Thyroid gland (tissue), 4 donors: ENCODE data around the gene FST. TPM values are rescaled to one million over a fixed set of nuclear protein-coding genes. Genes with fewer than 3 reads are reported as not detected.
A peak's percentile ranks its signal among the peaks of the same experiment; 100 is the strongest.

ENCODE experiments used
- DNase-seq, 2 donors: peaks; one replicate each; pipeline ENCODE4 v3.0.0-alpha.2; 2019
- H3K27ac ChIP-seq, 3 donors: fragments of 200-600 bp; sonication (generic); 1 replicate in 2 of 3; 2 replicates in 1 of 3; pipeline ENCODE4 v1.5.1; 2016 to 2019; ENCODE audit warnings: mild to moderate bottlenecking in 1 of 3, moderate library complexity in 1 of 3
- H3K27me3 ChIP-seq: fragments of 200-600 bp; sonication (generic); one replicate; pipeline ENCODE4 v1.5.1; 2019
- H3K36me3 ChIP-seq, 2 donors: fragments of 200-600 bp; sonication (generic); one replicate each; pipeline ENCODE4 v1.5.1; 2016 to 2019
- H3K4me1 ChIP-seq, 2 donors: fragments of 200-600 bp; sonication (generic); one replicate each; pipeline ENCODE4 v1.5.1; 2017 to 2019
- H3K4me3 ChIP-seq, 3 donors: fragments of 200-600 bp; sonication (generic); replicated peaks in 1 of 3; 1 replicate in 2 of 3; 2 replicates in 1 of 3; pipeline ENCODE4 v1.5.1; 2016; ENCODE audit warnings: mild to moderate bottlenecking in 1 of 3
- H3K9me3 ChIP-seq: fragments of 200-600 bp; sonication (generic); one replicate; pipeline ENCODE4 v1.5.1; 2017
- POLR2A ChIP-seq, 2 donors: fragments of 450-650 bp; IDR thresholded peaks; one replicate each; pipeline ENCODE4 v1.6.1; 2017; ENCODE audit warnings: antibody characterized with exemption in 2 of 2, mild to moderate bottlenecking in 2 of 2, moderate library complexity in 1 of 2
- WGBS, 2 donors: methylation state at CpG; one replicate each; pipeline ENCODE4 v1.1.5; 2017; 5-methylcytosine and 5-hydroxymethylcytosine counted together
- intact Hi-C: fragments of 100-400 bp; cut with DNase I; formaldehyde crosslinking; loops from one replicate; pipeline ENCODE4 v1.15.1; 2023
- total RNA-seq, 4 donors: library from RNA; depleted of rRNA; stranded (reverse); fragments of >200 nt; gene quantifications; one replicate each; pipeline ENCODE4 v1.2.3, GENCODE V29; 2016
- TF ChIP-seq, protein P1 (sequence below), 6 experiments: fragments of 200-600 bp in 3 of 6; fragments of 450-650 bp in 3 of 6; sonication (generic) in 3 of 6; IDR thresholded peaks; one replicate each; pipeline ENCODE4 v1.5.1; 2016 to 2019; ENCODE audit warnings: antibody characterized with exemption in 6 of 6, mild to moderate bottlenecking in 2 of 6, inconsistent platforms in 1 of 6, moderate library complexity in 1 of 6

FST gene, protein sequence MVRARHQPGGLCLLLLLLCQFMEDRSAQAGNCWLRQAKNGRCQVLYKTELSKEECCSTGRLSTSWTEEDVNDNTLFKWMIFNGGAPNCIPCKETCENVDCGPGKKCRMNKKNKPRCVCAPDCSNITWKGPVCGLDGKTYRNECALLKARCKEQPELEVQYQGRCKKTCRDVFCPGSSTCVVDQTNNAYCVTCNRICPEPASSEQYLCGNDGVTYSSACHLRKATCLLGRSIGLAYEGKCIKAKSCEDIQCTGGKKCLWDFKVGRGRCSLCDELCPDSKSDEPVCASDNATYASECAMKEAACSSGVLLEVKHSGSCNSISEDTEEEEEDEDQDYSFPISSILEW
- 1 to 10 TPM; 1.7 to 8.9 (median 2.8) TPM for total RNA-seq

DNA sequence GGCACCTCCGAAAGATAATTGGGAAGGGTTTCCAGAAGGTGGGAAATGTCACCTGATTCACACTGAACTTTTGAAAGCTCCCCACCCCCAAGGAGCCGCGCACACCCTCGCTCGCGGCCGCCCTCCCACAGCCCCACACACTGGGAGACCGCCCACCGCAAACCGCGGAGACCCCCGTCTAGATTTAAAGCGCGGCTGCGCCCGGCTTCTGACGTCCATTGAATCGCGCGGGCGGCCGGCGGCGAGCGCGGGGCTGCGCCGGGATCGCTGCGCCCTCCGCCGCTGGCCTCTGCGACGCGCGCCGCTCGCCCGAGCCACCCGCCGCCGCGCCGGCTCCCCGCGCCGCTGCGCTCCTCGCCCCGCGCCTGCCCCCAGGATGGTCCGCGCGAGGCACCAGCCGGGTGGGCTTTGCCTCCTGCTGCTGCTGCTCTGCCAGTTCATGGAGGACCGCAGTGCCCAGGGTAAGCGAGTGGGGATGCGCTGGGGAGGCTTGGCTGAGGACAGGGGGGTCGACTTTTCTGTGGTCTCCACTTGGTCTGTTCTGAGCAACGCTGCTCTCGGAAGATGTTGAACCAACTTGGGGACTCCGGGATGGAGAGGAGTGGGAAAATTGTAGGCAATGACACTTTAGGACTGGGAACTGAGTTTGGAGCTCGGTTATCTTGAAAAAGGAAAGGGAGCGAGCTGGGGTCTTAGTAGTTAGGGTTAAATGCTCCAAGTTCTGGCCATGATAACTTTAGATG, at the start of gene FST:
FST (plus strand) TSS at position 214 of the 743 bp plus-strand sequence; CDS start at position 377, 163 bp downstream.
- H3K27me3 ChIP-seq = no peaks in the 10 kb centered on the region
- intact Hi-C loops = loop anchor here (10.0 kb wide), 1 partner anchor 744 kb away; no protein-coding TSS in a partner anchor

DNA sequence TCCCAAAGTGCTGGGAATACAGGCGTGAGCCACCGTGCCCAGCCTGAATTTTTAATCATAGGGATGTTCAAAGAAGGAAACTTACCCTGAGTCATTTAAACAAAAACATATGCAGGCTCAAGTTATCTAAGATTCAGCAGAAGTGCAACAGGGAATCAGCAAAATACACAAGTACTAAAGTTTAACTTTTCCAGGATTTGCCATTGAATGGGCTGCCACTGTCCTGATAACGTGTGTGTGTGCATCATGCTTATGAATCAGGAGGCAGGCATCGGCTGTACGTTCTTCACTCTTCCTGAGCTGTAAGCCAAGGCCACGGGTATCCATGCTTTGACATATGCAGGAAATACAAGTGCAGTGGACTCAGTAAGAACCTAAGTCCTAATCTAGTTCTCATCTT, 48.8 kb upstream of the FST start:
- H3K4me1 ChIP-seq = no peaks in the 10 kb centered on the region
- H3K4me3 ChIP-seq = no peak overlapping the region
- intact Hi-C loops = loop anchor here (10.0 kb wide), 1 partner anchor 257 kb away; no protein-coding TSS in a partner anchor
- no peaks in the 10 kb centered on the region for H3K36me3 ChIP-seq
- H3K27ac ChIP-seq = no peak overlapping the region
- TF ChIP-seq, protein P1, sequence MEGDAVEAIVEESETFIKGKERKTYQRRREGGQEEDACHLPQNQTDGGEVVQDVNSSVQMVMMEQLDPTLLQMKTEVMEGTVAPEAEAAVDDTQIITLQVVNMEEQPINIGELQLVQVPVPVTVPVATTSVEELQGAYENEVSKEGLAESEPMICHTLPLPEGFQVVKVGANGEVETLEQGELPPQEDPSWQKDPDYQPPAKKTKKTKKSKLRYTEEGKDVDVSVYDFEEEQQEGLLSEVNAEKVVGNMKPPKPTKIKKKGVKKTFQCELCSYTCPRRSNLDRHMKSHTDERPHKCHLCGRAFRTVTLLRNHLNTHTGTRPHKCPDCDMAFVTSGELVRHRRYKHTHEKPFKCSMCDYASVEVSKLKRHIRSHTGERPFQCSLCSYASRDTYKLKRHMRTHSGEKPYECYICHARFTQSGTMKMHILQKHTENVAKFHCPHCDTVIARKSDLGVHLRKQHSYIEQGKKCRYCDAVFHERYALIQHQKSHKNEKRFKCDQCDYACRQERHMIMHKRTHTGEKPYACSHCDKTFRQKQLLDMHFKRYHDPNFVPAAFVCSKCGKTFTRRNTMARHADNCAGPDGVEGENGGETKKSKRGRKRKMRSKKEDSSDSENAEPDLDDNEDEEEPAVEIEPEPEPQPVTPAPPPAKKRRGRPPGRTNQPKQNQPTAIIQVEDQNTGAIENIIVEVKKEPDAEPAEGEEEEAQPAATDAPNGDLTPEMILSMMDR (IDR thresholded peaks at IDR 0.05) = no peak
- no peak for TF ChIP-seq POLR2A (IDR thresholded peaks at IDR 0.05)
- no peaks in the 10 kb centered on the region for H3K9me3 ChIP-seq
- 83 to 91% methylated on average over 6 of the region's 6 CpGs for WGBS, 2 donors
- no peaks in the 10 kb centered on the region for H3K27me3 ChIP-seq
- DNase-seq = no peak

More for the DNA sequence above, at the start of gene FST:
- H3K9me3 ChIP-seq = no peaks in the 10 kb centered on the region
- no peak for TF ChIP-seq POLR2A (IDR thresholded peaks at IDR 0.05)
- TF ChIP-seq, protein P1 (IDR thresholded peaks at IDR 0.05) = no peak
- peak in 1 of 2 donors; percentile 10 for DNase-seq
- H3K4me1 ChIP-seq = peaks cover 0 to 5% of the 10 kb centered on the region in 2 donors
- 2 to 7% methylated on average over 6 to 12 of the region's 64 CpGs for WGBS, 2 donors
- peak within 1 kb of the TSS; percentile 22 to 47 (median 43) for H3K4me3 ChIP-seq
- H3K36me3 ChIP-seq = no peaks in the 10 kb centered on the region
- H3K27ac ChIP-seq = peak within 1 kb of the TSS in 2 of 3 donors; percentile 48 to 61

DNA sequence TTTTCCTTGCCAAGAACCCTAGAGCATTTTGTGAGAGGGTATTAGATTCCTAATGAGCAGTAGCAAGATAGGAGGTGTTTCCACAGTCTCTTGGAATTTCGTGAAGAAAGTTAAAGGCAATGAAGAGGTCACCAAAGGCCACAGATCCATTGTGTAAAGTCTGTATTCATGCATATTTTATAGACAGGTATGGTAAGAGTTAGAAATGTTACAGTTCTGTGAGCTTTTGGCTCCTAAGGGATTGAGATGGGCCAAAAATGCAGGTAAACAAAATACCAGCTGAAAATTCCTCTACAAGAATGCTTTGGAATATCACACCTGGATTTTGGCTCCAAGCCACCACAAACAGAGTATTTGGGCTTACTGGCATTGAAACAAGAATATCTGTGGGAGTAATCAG, 47.4 kb upstream of the FST start:
- Histone ChIP-seq H3K27me3 (no peaks in the 10 kb centered on the region), H3K36me3 (no peaks in the 10 kb centered on the region), H3K27ac (peak overlapping the region in 1 of 3 donors; percentile 8), H3K9me3 (no peaks in the 10 kb centered on the region), H3K4me3 (no peak overlapping the region), H3K4me1 (no peaks in the 10 kb centered on the region)
- 22 to 50% methylated on average over 1 of the region's 1 CpG for WGBS, 2 donors
- DNase-seq = peak in 1 of 2 donors; percentile 29
- TF ChIP-seq, protein P1 (IDR thresholded peaks at IDR 0.05) = no peak
- no peak for TF ChIP-seq POLR2A (IDR thresholded peaks at IDR 0.05)
- intact Hi-C loops = loop anchor here (10.0 kb wide), 1 partner anchor 258 kb away; no protein-coding TSS in a partner anchor

DNA sequence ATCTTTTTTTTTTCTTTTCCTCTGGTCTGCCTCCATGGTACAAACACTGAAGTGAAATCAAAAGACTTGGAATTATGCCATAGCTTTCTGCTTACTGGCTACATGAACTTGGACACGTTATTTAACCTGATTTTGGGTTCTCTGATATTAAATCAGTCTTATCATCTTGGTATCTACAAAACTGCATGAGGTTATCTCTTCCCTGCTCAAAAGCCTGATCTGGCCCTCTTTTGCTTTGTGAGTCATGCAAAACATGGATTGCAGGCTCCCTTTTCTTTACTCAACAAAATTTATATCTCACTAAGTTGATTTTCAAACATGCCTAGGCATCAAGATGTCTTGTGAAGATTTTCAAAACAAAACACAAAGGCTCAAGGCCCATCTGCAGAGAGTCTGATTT, 45.9 kb upstream of the FST start:
- no peak overlapping the region for H3K4me3 ChIP-seq
- DNase-seq = no peak
- intact Hi-C loops = loop anchor here (10.0 kb wide), 1 partner anchor 260 kb away; no protein-coding TSS in a partner anchor
- no peaks in the 10 kb centered on the region for H3K9me3 ChIP-seq
- H3K36me3 ChIP-seq = no peaks in the 10 kb centered on the region
- H3K27ac ChIP-seq = no peak overlapping the region
- 68 to 71% methylated on average over 1 of the region's 1 CpG for WGBS, 2 donors
- TF ChIP-seq POLR2A (IDR thresholded peaks at IDR 0.05) = no peak
- TF ChIP-seq, protein P1 (IDR thresholded peaks at IDR 0.05) = no peak
- H3K4me1 ChIP-seq = no peaks in the 10 kb centered on the region
- H3K27me3 ChIP-seq = no peaks in the 10 kb centered on the region
